Transverse colon (tissue), 4 donors: ENCODE results near the gene GABRA5. TPM values are rescaled to one million over a fixed set of nuclear protein-coding genes. Genes with fewer than 3 reads are reported as not detected.

ENCODE experiments used
- DNase-seq: peaks from one replicate; pipeline ENCODE4 v3.0.0-alpha.2; 2019
- H3K27ac ChIP-seq, 4 donors: fragments of 200-600 bp; sonication (generic); 2 replicates each; pipeline ENCODE4 v1.5.1; 2016 to 2018; ENCODE audit warnings: inconsistent platforms in 4 of 4
- H3K27me3 ChIP-seq: fragments of 200-600 bp; sonication (generic); 2 replicates; pipeline ENCODE4 v1.5.1; 2017; ENCODE audit warnings: inconsistent platforms
- H3K36me3 ChIP-seq, 4 donors: fragments of 200-600 bp; sonication (generic); 2 replicates each; pipeline ENCODE4 v1.5.1; 2017 to 2019; ENCODE audit warnings: inconsistent platforms in 4 of 4
- H3K4me1 ChIP-seq, 4 donors: fragments of 200-600 bp; sonication (generic); 2 replicates each; pipeline ENCODE4 v1.5.1; 2017 to 2020; ENCODE audit warnings: inconsistent platforms in 4 of 4
- H3K4me3 ChIP-seq, 4 donors: fragments of 200-600 bp; sonication (generic); 1 replicate in 1 of 4; 2 replicates in 3 of 4; pipeline versions ENCODE4 v1.5.1 to v1.6.1; 2017 to 2019; ENCODE audit warnings: inconsistent platforms in 4 of 4
- H3K9me3 ChIP-seq, 2 donors: fragments of 200-600 bp; sonication (generic); 2 replicates each; pipeline ENCODE4 v1.5.1; 2017 to 2019; ENCODE audit warnings: inconsistent platforms in 2 of 2
- CTCF ChIP-seq, 5 experiments: fragments of 200-600 bp in 3 of 5; fragments of 450-650 bp in 2 of 5; sonication (generic) in 3 of 5; IDR thresholded peaks; 1 replicate in 2 of 5; 2 replicates in 3 of 5; pipeline ENCODE4 v1.5.1; 2016 to 2017; ENCODE audit warnings: antibody characterized with exemption in 5 of 5, inconsistent platforms in 3 of 5, mild to moderate bottlenecking in 2 of 5, moderate library complexity in 1 of 5
- EP300 ChIP-seq: sonication (generic); formaldehyde crosslinking; IDR thresholded peaks from one replicate; pipeline ENCODE4 v1.6.1; 2017; ENCODE audit warnings: antibody characterized with exemption, low read depth
- POLR2A ChIP-seq: fragments of 450-650 bp; IDR thresholded peaks from one replicate; pipeline ENCODE4 v1.6.1; 2016; ENCODE audit warnings: antibody characterized with exemption, mild to moderate bottlenecking, moderate library complexity
- POLR2AphosphoS5 ChIP-seq, 3 donors: sonication (generic); formaldehyde crosslinking; IDR thresholded peaks; one replicate each; pipeline ENCODE4 v1.6.1; 2016; ENCODE audit warnings: antibody characterized with exemption in 3 of 3
- WGBS, 2 donors: methylation state at CpG; one replicate each; pipeline ENCODE4 v1.1.5; 2018; ENCODE audit warnings: low coverage in 1 of 2; 5-methylcytosine and 5-hydroxymethylcytosine counted together
- in situ Hi-C, 4 donors: fragments of 200-750 bp; cut with MboI; loops; one replicate each; pipeline versions ENCODE4 v1.15.0 to v1.15.1; 2017; ENCODE audit warnings: low sequenced_read_pairs in 3 of 4, low pct_ligation_motif_present in 1 of 4, low pct_unique_long_range_greater_than_20kb in 1 of 4
- intact Hi-C: fragments of 100-400 bp; cut with DNase I; formaldehyde crosslinking; loops from one replicate; pipeline ENCODE4 v1.15.1; 2023; ENCODE audit warnings: low total_unique reads
- total RNA-seq, 4 donors: library from RNA; depleted of rRNA; stranded (reverse); fragments of >200 nt; gene quantifications; one replicate each; pipeline ENCODE4 v1.1.0, GENCODE V29; 2016

The GABRA5 gene
- total RNA-seq, 4 donors from 2014 or later = not detected

- 73 to 75% methylated on average over 2 of the region's 2 CpGs for WGBS, 2 donors
- Histone ChIP-seq H3K36me3 (no peaks in the 10 kb centered on the region), H3K9me3 (peaks cover 0 to 21% of the 10 kb centered on the region in 2 donors), H3K4me1 (no peaks in the 10 kb centered on the region), H3K4me3 (no peak overlapping the region), H3K27me3 (no peaks in the 10 kb centered on the region), H3K27ac (no peak overlapping the region)
- in situ Hi-C loops (no loop called here), intact Hi-C loops (loop anchor here (2.0 kb wide), 1 partner anchor 23 kb away; no protein-coding TSS in a partner anchor)
- TF ChIP-seq CTCF (IDR thresholded peaks at IDR 0.05) (no peak), POLR2AphosphoS5 (IDR thresholded peaks at IDR 0.05) (no peak), POLR2A (no peak), EP300 (no peak)
- no peak for DNase-seq
These were observed 83.1 kb downstream of the GABRA5 start for GRCh38 chr15:26950001-26950400.

GRCh38 chr15:26954403-26954802, 87.5 kb downstream of the GABRA5 start:
- no peak for DNase-seq
- TF ChIP-seq POLR2A (no peak), CTCF (IDR thresholded peaks at IDR 0.05) (no peak), POLR2AphosphoS5 (IDR thresholded peaks at IDR 0.05) (no peak), EP300 (no peak)
- Histone ChIP-seq H3K27me3 (no peaks in the 10 kb centered on the region), H3K36me3 (no peaks in the 10 kb centered on the region), H3K4me1 (no peaks in the 10 kb centered on the region), H3K27ac (no peak overlapping the region), H3K9me3 (peaks cover 3 to 26% of the 10 kb centered on the region in 2 donors), H3K4me3 (no peak overlapping the region)
- 22 to 56% methylated on average over 2 of the region's 2 CpGs for WGBS, 2 donors
- intact Hi-C loops = no loop called here
- in situ Hi-C loops = no loop called here

GRCh38 chr15:26967719-26968269, 100.9 kb downstream of the GABRA5 start:
- Histone ChIP-seq H3K4me3 (no peak overlapping the region), H3K4me1 (no peaks in the 10 kb centered on the region), H3K27me3 (peaks cover 13% of the 10 kb centered on the region), H3K27ac (no peak overlapping the region), H3K36me3 (no peaks in the 10 kb centered on the region), H3K9me3 (no peaks in the 10 kb centered on the region)
- in situ Hi-C loops = no loop called here
- TF ChIP-seq CTCF (IDR thresholded peaks at IDR 0.05) (no peak), POLR2A (no peak), POLR2AphosphoS5 (IDR thresholded peaks at IDR 0.05) (no peak), EP300 (no peak)
- WGBS, 2 donors = 36 to 63% methylated on average over 4 to 48 of the region's 48 CpGs
- intact Hi-C loops = no loop called here
- no peak for DNase-seq

- intact Hi-C loops (no loop called here), in situ Hi-C loops (no loop called here)
- Histone ChIP-seq H3K9me3 (peaks cover 0 to 3% of the 10 kb centered on the region in 2 donors), H3K36me3 (no peaks in the 10 kb centered on the region), H3K27me3 (peaks cover 13% of the 10 kb centered on the region), H3K27ac (no peak overlapping the region), H3K4me1 (no peaks in the 10 kb centered on the region), H3K4me3 (no peak overlapping the region)
- DNase-seq = no peak
- TF ChIP-seq POLR2AphosphoS5 (IDR thresholded peaks at IDR 0.05) = no peak
- TF ChIP-seq EP300 = no peak
- no peak for TF ChIP-seq CTCF (IDR thresholded peaks at IDR 0.05)
- TF ChIP-seq POLR2A = no peak
- WGBS, 2 donors = 56 to 68% methylated on average over 2 of the region's 2 CpGs
These were observed 101.9 kb downstream of the GABRA5 start for GRCh38 chr15:26968806-26969205.
